ENCODE results near the gene TADA2B. TPM values are rescaled to one million over a fixed set of nuclear protein-coding genes. Genes with fewer than 3 reads are reported as not detected.

TADA2B gene
- total RNA-seq, 1 donor from 2014 or later, result 21.2 TPM

GRCh38 chr4:7058792-7059191, 15.6 kb downstream of the TADA2B start:
- H3K27ac Mint-ChIP-seq, result no peak overlapping the region
- no peak for TF ChIP-seq CTCF (IDR thresholded peaks at IDR 0.05; ENCODE audit: unreplicated experiment)
- H3K4me1 Mint-ChIP-seq (ENCODE audit: low read depth), result no peaks in the 10 kb centered on the region
- H3K4me3 Mint-ChIP-seq (ENCODE audit: low read depth), result no peak overlapping the region
- no peaks in the 10 kb centered on the region for H3K27me3 Mint-ChIP-seq
- no peaks in the 10 kb centered on the region for H3K9me3 Mint-ChIP-seq (ENCODE audit: low read depth)
- peaks cover 22% of the 10 kb centered on the region for H3K36me3 Mint-ChIP-seq (ENCODE audit: insufficient read depth)
- no peak for DNase-seq (ENCODE audit: low spot score, unreplicated experiment)

- TF ChIP-seq CTCF (IDR thresholded peaks at IDR 0.05; ENCODE audit: unreplicated experiment), result no peak
- Mint-ChIP-seq H3K27me3 (no peaks in the 10 kb centered on the region), H3K4me1 (ENCODE audit: low read depth) (no peaks in the 10 kb centered on the region), H3K36me3 (ENCODE audit: insufficient read depth) (peaks cover 15% of the 10 kb centered on the region), H3K4me3 (ENCODE audit: low read depth) (no peak overlapping the region), H3K27ac (no peak overlapping the region), H3K9me3 (ENCODE audit: low read depth) (no peaks in the 10 kb centered on the region)
- DNase-seq (ENCODE audit: low spot score, unreplicated experiment), result no peak
Observed at GRCh38 chr4:7059662-7060061, 16.5 kb downstream of the TADA2B start.

- DNase-seq (ENCODE audit: low spot score, unreplicated experiment), result no peak
- Mint-ChIP-seq H3K9me3 (ENCODE audit: low read depth) (no peaks in the 10 kb centered on the region), H3K27ac (no peak overlapping the region), H3K4me3 (ENCODE audit: low read depth) (no peak overlapping the region), H3K36me3 (ENCODE audit: insufficient read depth) (peaks cover 19% of the 10 kb centered on the region), H3K4me1 (ENCODE audit: low read depth) (peaks cover 2% of the 10 kb centered on the region), H3K27me3 (no peaks in the 10 kb centered on the region)
- TF ChIP-seq CTCF (IDR thresholded peaks at IDR 0.05; ENCODE audit: unreplicated experiment), result no peak
Observed at GRCh38 chr4:7060346-7061150, 17.4 kb downstream of the TADA2B start.

GRCh38 chr4:7061815-7062214, 18.6 kb downstream of the TADA2B start:
- H3K4me3 Mint-ChIP-seq (ENCODE audit: low read depth), result no peak overlapping the region
- H3K4me1 Mint-ChIP-seq (ENCODE audit: low read depth), result peaks cover 2% of the 10 kb centered on the region
- peaks cover 17% of the 10 kb centered on the region for H3K36me3 Mint-ChIP-seq (ENCODE audit: insufficient read depth)
- no peaks in the 10 kb centered on the region for H3K9me3 Mint-ChIP-seq (ENCODE audit: low read depth)
- no peak for TF ChIP-seq CTCF (IDR thresholded peaks at IDR 0.05; ENCODE audit: unreplicated experiment)
- no peaks in the 10 kb centered on the region for H3K27me3 Mint-ChIP-seq
- H3K27ac Mint-ChIP-seq, result no peak overlapping the region
- DNase-seq (ENCODE audit: low spot score, unreplicated experiment), result no peak

- no peaks in the 10 kb centered on the region for H3K27me3 Mint-ChIP-seq
Observed at GRCh38 chr4:7062816-7063215, 19.6 kb downstream of the TADA2B start.

More at GRCh38 chr4:7062816-7063215, 19.6 kb downstream of the TADA2B start:
- TF ChIP-seq CTCF (IDR thresholded peaks at IDR 0.05; ENCODE audit: unreplicated experiment), result no peak
- no peak for DNase-seq (ENCODE audit: low spot score, unreplicated experiment)
- H3K4me1 Mint-ChIP-seq (ENCODE audit: low read depth), result peaks cover 8% of the 10 kb centered on the region
- H3K36me3 Mint-ChIP-seq (ENCODE audit: insufficient read depth), result peaks cover 16% of the 10 kb centered on the region
- no peak overlapping the region for H3K27ac Mint-ChIP-seq
- H3K4me3 Mint-ChIP-seq (ENCODE audit: low read depth), result no peak overlapping the region
- H3K9me3 Mint-ChIP-seq (ENCODE audit: low read depth), result no peaks in the 10 kb centered on the region
